DMS114 treated with DMSO at 0.1 percent for 48 hours (cell line): ENCODE data around the gene DNAJC10.

Experiments used
- DNase-seq: peaks from one replicate; lab custom pipeline; 2025; ENCODE audit not compliant: unreplicated experiment; lab: John Stamatoyannopoulos, UW

Gene DNAJC10

GRCh38 chr2:182784058-182784706 is 68.1 kb downstream of the DNAJC10 start:
- DNase-seq = no peak

- DNase-seq = peak; percentile 22
These were observed 68.7 kb downstream of the DNAJC10 start for GRCh38 chr2:182784777-182785176.

GRCh38 chr2:182792441-182792840 is 76.4 kb downstream of the DNAJC10 start:
- DNase-seq = no peak

GRCh38 chr2:182798736-182799135 is 82.7 kb downstream of the DNAJC10 start:
- DNase-seq = no peak

GRCh38 chr2:182804128-182804527 is 88.1 kb downstream of the DNAJC10 start:
- DNase-seq = no peak

GRCh38 chr2:182807319-182807718 is 91.3 kb downstream of the DNAJC10 start:
- no peak for DNase-seq

- DNase-seq = no peak
These were observed 94.0 kb downstream of the DNAJC10 start for GRCh38 chr2:182810087-182810486.

GRCh38 chr2:182814380-182814779 is 98.3 kb downstream of the DNAJC10 start:
- no peak for DNase-seq

GRCh38 chr2:182814804-182815203 is 98.7 kb downstream of the DNAJC10 start:
- no peak for DNase-seq

- no peak for DNase-seq
These were observed 100.8 kb downstream of the DNAJC10 start for GRCh38 chr2:182816866-182817265.

GRCh38 chr2:182817558-182817957 is 101.5 kb downstream of the DNAJC10 start:
- no peak for DNase-seq

GRCh38 chr2:182818501-182818900 is 102.4 kb downstream of the DNAJC10 start:
- no peak for DNase-seq

- DNase-seq = peak; percentile 34
These were observed 102.9 kb downstream of the DNAJC10 start for GRCh38 chr2:182818925-182819324.

GRCh38 chr2:182819412-182819811 is 103.4 kb downstream of the DNAJC10 start:
- no peak for DNase-seq

- no peak for DNase-seq
These were observed 105.1 kb downstream of the DNAJC10 start for GRCh38 chr2:182821182-182821581.

- DNase-seq = no peak
These were observed 106.7 kb downstream of the DNAJC10 start for GRCh38 chr2:182822733-182823132.

- no peak for DNase-seq
These were observed 108.2 kb downstream of the DNAJC10 start for GRCh38 chr2:182824056-182824766.

- DNase-seq = no peak
These were observed 108.7 kb downstream of the DNAJC10 start for GRCh38 chr2:182824767-182825158.

- no peak for DNase-seq
These were observed 110.0 kb downstream of the DNAJC10 start for GRCh38 chr2:182826064-182826463.

- no peak for DNase-seq
These were observed 110.4 kb downstream of the DNAJC10 start for GRCh38 chr2:182826496-182826895.

GRCh38 chr2:182827182-182827879 is 111.3 kb downstream of the DNAJC10 start:
- DNase-seq = no peak

GRCh38 chr2:182831101-182831500 is 115.0 kb downstream of the DNAJC10 start:
- no peak for DNase-seq
